HG02938 (cell line): ENCODE measurements around the gene SIX1.

Experiments
- ATAC-seq: cut with Tn5 transposase; IDR thresholded peaks from one replicate; pipeline ENCODE4 v1.9.1; 2021; ENCODE audit warnings: mild to moderate bottlenecking, moderate library complexity; ENCODE audit not compliant: unreplicated experiment

SIX1 gene

GRCh38 chr14:60596139-60596538 lies 53.1 kb downstream of the SIX1 start:
- no peak for ATAC-seq

- no peak for ATAC-seq
Measured at GRCh38 chr14:60594062-60594461, 55.2 kb downstream of the SIX1 start.
